ENCODE measurements around the gene KCNJ11.

The KCNJ11 gene

DNA sequence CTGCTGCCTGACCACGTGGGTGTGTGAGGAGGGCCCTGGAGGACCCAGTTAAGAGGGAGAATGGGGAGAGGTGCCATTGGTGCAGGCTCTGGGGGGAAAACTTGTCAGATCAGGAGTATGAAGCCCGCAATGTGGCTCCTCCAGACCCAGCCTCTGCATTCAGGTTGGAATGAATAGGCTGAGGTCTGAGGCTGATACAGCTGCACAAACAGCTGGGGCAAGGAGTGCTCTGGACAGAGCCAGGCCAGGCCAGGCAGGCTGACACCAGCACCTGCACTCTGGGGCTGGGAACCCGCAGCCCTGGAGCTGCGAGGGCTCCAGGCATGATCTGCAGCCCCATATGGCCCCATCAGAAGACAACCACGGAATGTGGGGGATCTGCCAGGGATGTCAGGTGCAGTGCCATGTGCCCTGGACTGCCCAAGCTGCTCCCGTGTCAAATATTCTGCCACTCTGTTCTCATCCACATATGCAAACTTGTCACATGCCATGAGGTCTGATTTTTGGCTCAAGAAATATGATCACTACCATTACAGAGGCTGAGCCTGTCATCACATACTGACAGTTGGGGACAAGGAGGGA is 27.2 kb upstream of the KCNJ11 start:
- Histone ChIP-seq H2AFZ (ENCODE audit: low read depth, low read length) (no peak overlapping the region), H3K9me3 (ENCODE audit: low read length) (no peaks in the 10 kb centered on the region)

DNA sequence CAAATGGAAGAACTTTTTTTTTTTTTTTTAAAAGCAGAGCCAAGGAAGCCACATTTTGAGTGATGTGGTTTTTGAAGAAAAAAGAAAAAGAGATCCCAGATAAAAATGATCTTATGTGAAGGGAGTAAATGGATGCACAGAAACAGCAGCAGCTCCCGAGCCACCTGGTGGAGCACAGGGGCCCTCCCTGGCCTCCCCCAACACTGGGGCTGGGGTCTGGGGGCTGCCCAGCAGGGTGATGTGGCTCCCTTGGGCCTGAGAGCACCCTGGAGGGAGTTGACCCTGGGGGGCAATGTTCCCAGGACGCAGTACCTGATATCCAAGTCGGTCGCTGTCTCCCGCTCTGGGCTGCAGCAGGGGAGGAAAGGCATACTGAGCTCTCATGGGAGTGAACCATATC is 26.5 kb upstream of the KCNJ11 start:
- Histone ChIP-seq H3K9me3 (ENCODE audit: low read length) (no peaks in the 10 kb centered on the region), H3K27me3 (ENCODE audit: insufficient read depth, low read length) (peaks cover 6% of the 10 kb centered on the region), H3K4me3 (ENCODE audit: low read length) (no peak overlapping the region), H3K4me1 (ENCODE audit: insufficient read depth, low read length) (peaks cover 7% of the 10 kb centered on the region), H3K36me3 (ENCODE audit: insufficient read depth, low read length) (no peaks in the 10 kb centered on the region), H2AFZ (ENCODE audit: low read depth, low read length) (no peak overlapping the region)

More for the DNA sequence above, 27.2 kb upstream of the KCNJ11 start:
- Histone ChIP-seq H3K4me3 (ENCODE audit: low read length) (no peak overlapping the region), H3K36me3 (ENCODE audit: insufficient read depth, low read length) (no peaks in the 10 kb centered on the region), H3K27me3 (ENCODE audit: insufficient read depth, low read length) (peaks cover 9% of the 10 kb centered on the region), H3K4me1 (ENCODE audit: insufficient read depth, low read length) (peaks cover 7% of the 10 kb centered on the region)

DNA sequence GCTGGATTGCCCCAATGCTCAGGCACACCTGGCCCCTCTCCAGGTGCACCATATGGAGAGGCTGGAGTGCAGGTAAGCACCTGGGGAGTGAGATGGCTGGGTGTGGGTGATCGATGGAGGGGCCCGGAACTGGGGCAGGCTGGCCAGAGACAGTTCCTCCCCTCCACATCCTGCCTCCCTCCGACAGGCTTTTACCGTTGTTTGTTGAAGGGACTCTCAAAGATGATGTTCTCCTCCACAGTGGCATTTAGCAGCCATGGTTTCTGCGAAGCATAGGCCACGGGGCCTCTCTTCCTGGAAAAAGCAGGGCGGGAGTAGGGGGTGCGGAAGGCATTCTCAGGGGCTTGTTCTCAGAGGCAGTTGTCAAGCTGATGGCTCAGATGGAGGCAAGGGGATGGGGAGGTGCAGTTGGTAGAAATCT is 25.9 kb upstream of the KCNJ11 start:
- H3K36me3 ChIP-seq (ENCODE audit: insufficient read depth, low read length), result no peaks in the 10 kb centered on the region
- no peak overlapping the region for H2AFZ ChIP-seq (ENCODE audit: low read depth, low read length)
- peaks cover 7% of the 10 kb centered on the region for H3K4me1 ChIP-seq (ENCODE audit: insufficient read depth, low read length)
- H3K9me3 ChIP-seq (ENCODE audit: low read length), result no peaks in the 10 kb centered on the region
- no peak overlapping the region for H3K4me3 ChIP-seq (ENCODE audit: low read length)
- H3K27me3 ChIP-seq (ENCODE audit: insufficient read depth, low read length), result peaks cover 6% of the 10 kb centered on the region

DNA sequence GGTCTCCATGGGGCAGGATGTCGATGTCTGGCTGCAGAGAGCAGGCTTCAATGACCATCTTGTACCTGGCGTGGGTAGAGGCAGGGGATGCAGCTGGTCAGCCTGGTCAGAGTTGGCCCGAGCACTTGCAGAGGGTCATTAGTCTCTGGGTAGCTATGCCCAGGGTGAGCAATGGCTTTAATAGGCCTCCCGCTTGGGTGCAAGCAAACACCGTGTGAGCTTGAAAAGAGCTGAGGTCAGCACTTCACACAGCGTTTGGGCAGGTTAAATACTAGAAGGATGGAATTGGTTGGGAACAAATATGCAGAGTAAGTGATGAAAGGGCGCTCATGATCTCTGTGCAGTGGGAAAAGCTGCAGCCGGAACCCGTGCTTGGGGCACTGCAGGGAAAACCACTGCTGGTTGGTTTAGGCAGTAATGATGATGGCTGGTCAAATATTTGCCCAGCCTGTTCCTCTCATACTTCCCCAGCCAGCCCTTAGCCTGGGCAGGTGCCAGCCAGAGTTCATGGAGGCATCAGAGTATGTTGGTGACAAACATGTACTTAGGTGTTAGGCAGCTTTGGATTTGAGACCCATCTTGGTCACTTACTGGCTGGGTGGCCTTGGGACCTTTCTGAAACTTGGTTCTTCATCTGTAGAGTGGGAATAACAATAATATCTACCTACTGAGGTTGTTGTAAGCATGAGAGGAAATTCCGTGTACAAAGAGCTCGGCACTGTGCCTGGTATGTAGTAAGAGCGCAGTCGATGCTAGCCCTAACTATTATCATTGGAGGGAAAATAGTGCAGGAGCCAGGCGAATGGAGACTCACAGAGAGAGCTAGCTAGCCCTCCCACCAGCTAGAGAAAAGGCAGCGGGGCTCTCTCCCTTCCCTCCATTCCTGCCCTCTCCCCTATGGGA is 25.2 kb upstream of the KCNJ11 start:
- Histone ChIP-seq H2AFZ (ENCODE audit: low read depth, low read length) (no peak overlapping the region), H3K36me3 (ENCODE audit: insufficient read depth, low read length) (no peaks in the 10 kb centered on the region), H3K9me3 (ENCODE audit: low read length) (no peaks in the 10 kb centered on the region), H3K4me3 (ENCODE audit: low read length) (no peak overlapping the region), H3K4me1 (ENCODE audit: insufficient read depth, low read length) (peaks cover 7% of the 10 kb centered on the region), H3K27me3 (ENCODE audit: insufficient read depth, low read length) (peaks cover 3% of the 10 kb centered on the region)

DNA sequence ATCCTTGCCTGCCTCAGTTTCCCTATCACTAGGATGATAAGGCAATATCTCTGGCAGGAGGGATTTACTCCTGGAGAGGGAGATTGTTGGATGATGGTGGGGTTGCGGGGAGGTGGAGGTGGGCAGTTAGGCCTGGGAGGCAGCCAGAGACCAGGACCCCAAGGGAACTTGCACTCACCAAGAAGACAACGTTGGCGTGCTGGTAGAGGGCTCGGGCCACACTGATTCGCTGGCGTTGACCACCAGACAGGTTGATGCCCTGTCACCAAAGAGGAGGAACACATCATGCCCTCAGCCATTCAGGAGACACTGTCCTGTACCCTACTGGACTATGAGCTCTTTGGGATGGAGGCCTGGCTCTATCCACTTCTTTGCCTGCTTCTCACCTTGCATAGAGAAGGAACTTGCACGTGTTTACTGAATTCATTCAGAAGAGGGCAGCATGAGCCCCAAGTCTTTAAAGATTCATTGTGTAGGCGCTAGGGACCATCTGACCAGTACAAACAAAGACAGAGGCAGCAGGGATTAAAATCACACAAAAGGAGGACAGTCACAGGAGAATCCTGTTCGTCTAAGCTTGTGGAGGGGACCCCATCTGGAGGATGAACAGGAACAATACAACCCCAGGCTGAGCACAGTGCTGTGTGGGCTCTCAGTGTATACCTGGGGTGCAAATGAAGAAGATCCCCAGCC is 24.2 kb upstream of the KCNJ11 start:
- H3K4me3 ChIP-seq (ENCODE audit: low read length), result no peak overlapping the region
- no peak overlapping the region for H2AFZ ChIP-seq (ENCODE audit: low read depth, low read length)
- H3K27me3 ChIP-seq (ENCODE audit: insufficient read depth, low read length), result peaks cover 3% of the 10 kb centered on the region

GRCh38 chr11:17411418-17411817 is 23.0 kb upstream of the KCNJ11 start:
- Histone ChIP-seq H3K36me3 (ENCODE audit: insufficient read depth, low read length) (no peaks in the 10 kb centered on the region), H3K4me3 (ENCODE audit: low read length) (no peak overlapping the region), H3K27me3 (ENCODE audit: insufficient read depth, low read length) (peaks cover 3% of the 10 kb centered on the region), H2AFZ (ENCODE audit: low read depth, low read length) (no peak overlapping the region), H3K9me3 (ENCODE audit: low read length) (no peaks in the 10 kb centered on the region), H3K4me1 (ENCODE audit: insufficient read depth, low read length) (peaks cover 7% of the 10 kb centered on the region)

More for the DNA sequence above, 24.2 kb upstream of the KCNJ11 start:
- Histone ChIP-seq H3K4me1 (ENCODE audit: insufficient read depth, low read length) (peaks cover 7% of the 10 kb centered on the region), H3K36me3 (ENCODE audit: insufficient read depth, low read length) (no peaks in the 10 kb centered on the region), H3K9me3 (ENCODE audit: low read length) (no peaks in the 10 kb centered on the region)

DNA sequence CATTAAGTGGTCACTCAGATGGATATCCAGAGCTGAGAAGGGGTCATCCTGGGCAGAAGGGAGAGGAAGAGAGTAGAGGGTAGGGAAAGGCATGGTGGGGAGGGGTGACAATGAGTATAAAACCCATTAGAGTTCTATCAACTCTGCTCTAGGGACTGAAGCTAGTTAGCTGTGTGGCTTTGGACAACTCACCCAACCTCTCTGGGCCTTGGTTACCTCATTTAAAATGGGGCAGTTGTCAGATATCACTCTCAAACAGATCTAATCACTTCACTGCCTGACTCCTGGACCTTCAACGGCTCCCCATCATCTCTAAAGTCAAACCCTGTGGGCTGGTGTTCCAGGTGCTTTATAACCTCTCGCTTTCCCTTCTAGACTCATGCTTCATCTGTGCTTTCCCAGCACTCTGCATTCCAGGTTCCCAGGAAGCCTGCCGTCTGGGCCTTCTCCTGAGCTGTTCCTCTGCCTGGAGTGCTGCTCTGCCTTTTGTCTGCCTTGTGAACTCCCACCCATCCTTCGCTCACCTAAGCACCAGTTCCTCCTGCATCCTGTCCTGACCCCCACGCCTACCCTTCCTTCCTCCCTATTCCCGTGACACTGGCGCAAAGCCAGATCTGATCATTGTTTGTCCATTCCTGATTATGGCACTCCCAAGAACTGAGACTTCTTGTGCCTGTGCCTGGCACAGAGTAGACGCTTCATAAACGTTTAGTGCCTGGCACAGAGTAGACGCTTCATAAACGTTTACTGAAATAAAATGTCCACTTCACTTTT is 22.3 kb upstream of the KCNJ11 start:
- Histone ChIP-seq H3K27me3 (ENCODE audit: insufficient read depth, low read length) (peaks cover under 1% of the 10 kb centered on the region), H3K9me3 (ENCODE audit: low read length) (no peaks in the 10 kb centered on the region), H3K4me3 (ENCODE audit: low read length) (no peak overlapping the region), H2AFZ (ENCODE audit: low read depth, low read length) (no peak overlapping the region), H3K36me3 (ENCODE audit: insufficient read depth, low read length) (no peaks in the 10 kb centered on the region), H3K4me1 (ENCODE audit: insufficient read depth, low read length) (peaks cover 7% of the 10 kb centered on the region)

GRCh38 chr11:17408641-17409040 is 20.2 kb upstream of the KCNJ11 start:
- Histone ChIP-seq H2AFZ (ENCODE audit: low read depth, low read length) (no peak overlapping the region), H3K9me3 (ENCODE audit: low read length) (no peaks in the 10 kb centered on the region), H3K36me3 (ENCODE audit: insufficient read depth, low read length) (no peaks in the 10 kb centered on the region), H3K27me3 (ENCODE audit: insufficient read depth, low read length) (peaks cover 6% of the 10 kb centered on the region), H3K4me1 (ENCODE audit: insufficient read depth, low read length) (peaks cover 7% of the 10 kb centered on the region), H3K4me3 (ENCODE audit: low read length) (no peak overlapping the region)

GRCh38 chr11:17408026-17408425 is 19.6 kb upstream of the KCNJ11 start:
- Histone ChIP-seq H3K27me3 (ENCODE audit: insufficient read depth, low read length) (peaks cover 6% of the 10 kb centered on the region), H3K4me1 (ENCODE audit: insufficient read depth, low read length) (peaks cover 5% of the 10 kb centered on the region), H2AFZ (ENCODE audit: low read depth, low read length) (no peak overlapping the region), H3K4me3 (ENCODE audit: low read length) (no peak overlapping the region), H3K9me3 (ENCODE audit: low read length) (no peaks in the 10 kb centered on the region), H3K36me3 (ENCODE audit: insufficient read depth, low read length) (no peaks in the 10 kb centered on the region)

DNA sequence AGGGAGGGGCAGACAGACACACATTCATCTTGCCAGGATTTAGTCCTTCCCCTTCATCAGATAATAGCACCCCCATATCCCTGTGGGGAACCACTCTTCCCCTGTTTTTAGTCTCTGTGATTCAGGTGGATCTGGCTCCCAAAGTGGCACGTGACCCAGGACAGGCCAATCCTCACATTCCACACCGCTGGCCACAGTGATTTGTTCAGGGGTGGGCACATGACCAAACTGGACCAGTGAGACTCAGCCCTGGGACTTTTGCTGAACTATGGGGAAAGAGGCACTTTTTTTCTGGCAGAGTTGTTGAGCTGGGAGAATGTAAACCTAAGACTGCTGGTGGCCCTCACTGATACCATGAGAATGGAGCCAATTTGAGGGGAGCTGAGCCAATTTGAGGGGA is 19.1 kb upstream of the KCNJ11 start:
- peaks cover under 1% of the 10 kb centered on the region for H3K4me1 ChIP-seq (ENCODE audit: insufficient read depth, low read length)
- H3K27me3 ChIP-seq (ENCODE audit: insufficient read depth, low read length), result peaks cover 6% of the 10 kb centered on the region
- H3K4me3 ChIP-seq (ENCODE audit: low read length), result no peak overlapping the region
- no peaks in the 10 kb centered on the region for H3K36me3 ChIP-seq (ENCODE audit: insufficient read depth, low read length)
- H3K9me3 ChIP-seq (ENCODE audit: low read length), result no peaks in the 10 kb centered on the region
- no peak overlapping the region for H2AFZ ChIP-seq (ENCODE audit: low read depth, low read length)

GRCh38 chr11:17406818-17407149 is 18.3 kb upstream of the KCNJ11 start:
- Histone ChIP-seq H2AFZ (ENCODE audit: low read depth, low read length) (no peak overlapping the region), H3K36me3 (ENCODE audit: insufficient read depth, low read length) (no peaks in the 10 kb centered on the region), H3K9me3 (ENCODE audit: low read length) (no peaks in the 10 kb centered on the region), H3K4me3 (ENCODE audit: low read length) (no peak overlapping the region), H3K4me1 (ENCODE audit: insufficient read depth, low read length) (no peaks in the 10 kb centered on the region), H3K27me3 (ENCODE audit: insufficient read depth, low read length) (peaks cover 6% of the 10 kb centered on the region)

DNA sequence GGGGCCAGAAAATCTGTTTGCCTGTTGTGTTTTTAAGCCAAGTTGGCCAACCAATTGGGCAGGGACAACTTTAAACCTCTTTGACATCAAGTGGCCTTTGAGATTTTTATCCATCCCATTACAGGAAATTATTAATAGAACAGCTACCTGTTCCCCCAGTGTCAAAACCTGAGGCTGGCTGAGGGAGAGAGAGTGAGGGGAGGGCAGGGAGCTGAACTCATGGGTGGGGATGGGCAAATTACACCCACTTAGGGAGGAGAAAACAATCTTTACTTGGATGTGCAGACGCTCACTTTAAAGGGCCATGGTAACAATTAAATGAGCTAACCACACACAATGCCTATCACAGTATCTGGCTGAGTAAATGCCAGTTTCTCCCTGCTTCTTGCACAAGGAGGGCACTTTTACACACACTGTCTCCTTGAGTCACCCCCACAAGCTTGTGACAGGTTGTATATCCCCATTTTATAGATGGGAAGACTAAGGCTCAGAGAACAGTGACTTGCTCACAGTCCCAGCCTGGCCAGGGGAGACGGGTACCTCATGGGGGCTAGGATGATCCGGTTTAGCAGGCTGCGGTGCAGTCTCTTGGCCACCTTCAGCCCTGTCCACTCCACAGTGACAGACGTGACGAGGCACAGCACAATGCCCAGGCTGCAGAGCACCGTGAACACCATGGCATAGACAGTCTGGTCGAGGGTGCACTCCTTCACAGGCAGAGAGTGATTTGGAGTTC is 17.8 kb upstream of the KCNJ11 start:
- Histone ChIP-seq H3K4me1 (ENCODE audit: insufficient read depth, low read length) (no peaks in the 10 kb centered on the region), H3K36me3 (ENCODE audit: insufficient read depth, low read length) (no peaks in the 10 kb centered on the region), H3K9me3 (ENCODE audit: low read length) (no peaks in the 10 kb centered on the region), H2AFZ (ENCODE audit: low read depth, low read length) (no peak overlapping the region), H3K27me3 (ENCODE audit: insufficient read depth, low read length) (peaks cover 6% of the 10 kb centered on the region), H3K4me3 (ENCODE audit: low read length) (no peak overlapping the region)

Measured in neuron (in vitro differentiated cells).